B cell (primary cell): ENCODE results near the gene DNAH3. TPM values are rescaled to one million over a fixed set of nuclear protein-coding genes. Genes with fewer than 3 reads are reported as not detected.

Experiments
- ATAC-seq: fragments of 200-7000 bp; cut with Tn5 transposase; one replicate; pipeline ENCODE4 v1.10.0; 2021; ENCODE audit warnings: low read depth, mild to moderate bottlenecking, moderate number of reproducible peaks, moderate library complexity
- CTCF ChIA-PET: fragments of 350-600 bp; sonication (Branson Sonifier 250); formaldehyde crosslinking; loops from one replicate; lab custom pipeline; 2021; ENCODE audit warnings: antibody characterized with exemption, inconsistent platforms; lab: Charles Lee
- POLR2A ChIA-PET: fragments of 350-600 bp; sonication (Branson Sonifier 250); formaldehyde crosslinking; loops from one replicate; lab custom pipeline; 2021; ENCODE audit warnings: antibody characterized with exemption; lab: Charles Lee
- DNase-seq: peaks from one replicate; pipeline ENCODE4 v3.0.0; 2013
- H2AFZ ChIP-seq: 2 replicates; pipeline ENCODE4 v1.6.1; 2012; ENCODE audit warnings: mild to moderate bottlenecking, low read depth, low read length; ENCODE audit not compliant: insufficient read depth, poor library complexity, severe bottlenecking
- H3K27ac ChIP-seq, 2 donors: 1 replicate in 1 of 2; 2 replicates in 1 of 2; pipeline ENCODE4 v1.5.1; 2012 to 2013; ENCODE audit warnings: low read length in 2 of 2, mild to moderate bottlenecking in 2 of 2, moderate library complexity in 1 of 2
- H3K27me3 ChIP-seq, 4 experiments: fragments of 200-600 bp in 1 of 4; sonication (generic) in 1 of 4; replicated peaks in 1 of 4; 1 replicate in 2 of 4; 2 replicates in 2 of 4; pipeline versions ENCODE4 v1.6.1 to v1.7.0; 2013 to 2016; ENCODE audit warnings: low read length in 3 of 4, mild to moderate bottlenecking in 2 of 4, mixed read lengths in 1 of 4, moderate library complexity in 1 of 4; ENCODE audit not compliant: insufficient read depth in 4 of 4, control insufficient read depth in 3 of 4; ENCODE audit errors: control extremely low read depth in 1 of 4
- H3K36me3 ChIP-seq, 2 experiments: replicated peaks in 1 of 2; 1 replicate in 1 of 2; 2 replicates in 1 of 2; pipeline versions ENCODE4 v1.6.1 to v1.7.1; 2013; ENCODE audit warnings: low read length in 1 of 2; ENCODE audit not compliant: insufficient read depth in 2 of 2, control insufficient read depth in 1 of 2; ENCODE audit errors: control extremely low read depth in 1 of 2, extremely low read depth in 1 of 2
- H3K4me1 ChIP-seq, 2 donors: fragments of 200-600 bp in 1 of 2; sonication (generic) in 1 of 2; 1 replicate in 1 of 2; 2 replicates in 1 of 2; pipeline versions ENCODE4 v1.5.1 to v1.6.1; 2013 to 2017; ENCODE audit warnings: low read length in 2 of 2; ENCODE audit not compliant: control insufficient read depth in 2 of 2, insufficient read depth in 2 of 2
- H3K4me2 ChIP-seq: replicated peaks from 2 replicates; pipeline ENCODE3; 2012; ENCODE audit warnings: mild to moderate bottlenecking, low read depth, low read length; ENCODE audit not compliant: poor library complexity, severe bottlenecking
- H3K4me3 ChIP-seq, 5 experiments: fragments of 200-600 bp in 1 of 5; sonication (generic) in 1 of 5; 1 replicate in 3 of 5; 2 replicates in 2 of 5; pipeline versions ENCODE4 v1.5.1 to v1.7.0; 2011 to 2016; ENCODE audit warnings: low read length in 4 of 5, mild to moderate bottlenecking in 4 of 5, low read depth in 2 of 5, control low read depth in 1 of 5, moderate library complexity in 1 of 5; ENCODE audit not compliant: insufficient read depth in 1 of 5; ENCODE audit errors: control extremely low read depth in 1 of 5, extremely low read depth in 1 of 5
- H3K79me2 ChIP-seq: fragments of 200-600 bp; sonication (generic); one replicate; pipeline ENCODE4 v1.6.0; 2016; ENCODE audit warnings: low read length; ENCODE audit not compliant: control insufficient read depth, insufficient read depth
- H3K9ac ChIP-seq: fragments of 200-600 bp; sonication (generic); 2 replicates; pipeline ENCODE4 v1.6.1; 2017; ENCODE audit warnings: mild to moderate bottlenecking, low read length, moderate library complexity
- H3K9me3 ChIP-seq, 3 donors: one replicate each; pipeline versions ENCODE4 v1.6.1 to v1.7.1; 2013; ENCODE audit warnings: low read length in 2 of 3; ENCODE audit not compliant: control insufficient read depth in 2 of 3, insufficient read depth in 1 of 3; ENCODE audit errors: control extremely low read depth in 1 of 3
- H4K20me1 ChIP-seq: 2 replicates; pipeline ENCODE4 v1.6.0; 2012; ENCODE audit warnings: mild to moderate bottlenecking, low read length; ENCODE audit not compliant: insufficient read depth, control insufficient read depth, poor library complexity, severe bottlenecking
- H3K27ac Mint-ChIP-seq: one replicate; pipeline ENCODE4 v1.8.0; 2021; ENCODE audit warnings: mixed read lengths
- H3K27me3 Mint-ChIP-seq: one replicate; pipeline ENCODE4 v1.8.0; 2021; ENCODE audit warnings: mixed read lengths
- H3K4me1 Mint-ChIP-seq: one replicate; pipeline ENCODE4 v1.8.0; 2021; ENCODE audit warnings: mixed read lengths
- H3K4me3 Mint-ChIP-seq: one replicate; pipeline ENCODE4 v1.8.0; 2021; ENCODE audit warnings: mixed read lengths
- H3K9me3 Mint-ChIP-seq: one replicate; pipeline ENCODE4 v1.8.0; 2022; ENCODE audit warnings: mixed read lengths; ENCODE audit not compliant: insufficient read depth
- CTCF ChIP-seq: fragments of 200-600 bp; IDR thresholded peaks from one replicate; pipeline ENCODE4 v1.8.0; 2022; ENCODE audit warnings: antibody characterized with exemption, mild to moderate bottlenecking
- EZH2 ChIP-seq: IDR thresholded peaks from 2 replicates; pipeline ENCODE4 v1.6.1; 2012; ENCODE audit warnings: borderline replicate concordance, low read depth, mild to moderate bottlenecking, moderate library complexity, low read length; ENCODE audit not compliant: insufficient read depth, poor library complexity, severe bottlenecking
- intact Hi-C: fragments of 100-400 bp; cut with micrococcal nuclease; formaldehyde crosslinking; loops from one replicate; pipeline ENCODE4 v1.10.0; 2022
- polyA plus RNA-seq: library from polyadenylated mRNA; depleted of rRNA; stranded (reverse); fragments of >200 nt; gene quantifications from 2 replicates; pipeline ENCODE4 v1.2.3, GENCODE V29; 2012
- total RNA-seq, 2 donors: library from RNA; stranded (reverse); fragments of 120-200 nt in 1 of 2; gene quantifications; 1 replicate in 1 of 2; 2 replicates in 1 of 2; pipeline versions ENCODE4 v1.2.3 to v1.2.4, GENCODE V29; 2013 to 2022

DNAH3 gene
- total and polyA plus RNA-seq, 2 donors (not counting 1 experiment from before 2014, with no cell fraction given), result not detected

DNA sequence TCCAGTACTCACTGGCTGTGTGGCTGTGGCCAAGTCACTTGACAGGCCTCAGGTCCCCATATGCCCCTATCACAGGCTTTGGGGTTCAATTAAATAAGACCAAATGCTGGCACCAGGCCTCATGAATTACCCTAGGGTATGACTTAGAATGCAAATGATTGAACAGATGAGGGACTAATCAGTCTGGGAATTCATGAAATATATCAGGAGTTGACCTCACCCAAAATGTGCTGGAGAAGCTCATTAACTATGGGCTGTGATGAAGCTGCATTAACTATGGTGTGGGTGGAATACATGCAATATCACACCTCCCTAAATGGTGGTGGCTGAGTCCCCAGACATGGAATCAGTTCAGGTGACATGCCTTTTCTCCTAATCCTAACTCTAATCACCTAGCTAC lies 72.1 kb downstream of the DNAH3 start:
- CTCF ChIA-PET, result interaction anchor here (4.7 kb wide), 1 partner anchor 227 kb away, joined by 31 read pairs; no protein-coding TSS in a partner anchor

More for the DNA sequence above, 72.1 kb downstream of the DNAH3 start:
- intact Hi-C loops, result no loop called here
- H3K27me3 ChIP-seq, result no peaks in the 10 kb centered on the region
- H3K9me3 ChIP-seq, result no peaks in the 10 kb centered on the region
- H3K9ac ChIP-seq, result no peak overlapping the region
- TF ChIP-seq CTCF (no peak), EZH2 (no peak)
- H3K79me2 ChIP-seq, result no peaks in the 10 kb centered on the region
- H3K9me3 Mint-ChIP-seq, result no peaks in the 10 kb centered on the region
- no peaks in the 10 kb centered on the region for H4K20me1 ChIP-seq
- DNase-seq (no peak), ATAC-seq (no peak)
- H2AFZ ChIP-seq, result no peak overlapping the region
- H3K4me3 Mint-ChIP-seq, result no peak overlapping the region
- no peaks in the 10 kb centered on the region for H3K4me1 Mint-ChIP-seq
- H3K36me3 ChIP-seq, result no peaks in the 10 kb centered on the region
- no peak overlapping the region for H3K4me2 ChIP-seq
- H3K27ac Mint-ChIP-seq, result no peak overlapping the region
- H3K4me3 ChIP-seq, result no peak overlapping the region
- no peak overlapping the region for H3K27ac ChIP-seq
- no peaks in the 10 kb centered on the region for H3K4me1 ChIP-seq
- peaks cover 3% of the 10 kb centered on the region for H3K27me3 Mint-ChIP-seq
- POLR2A ChIA-PET, result no interaction called here
